Measurements from ENCODE around the gene CREBZF.
"Not testable (repeated sequence)": the region's sequence is repeated elsewhere in the genome, so short reads cannot be mapped to it uniquely, and the experiment has no call there.

The CREBZF gene

GRCh38 chr11:85670949-85671663 lies 6.2 kb upstream of the CREBZF start:
- DNase-seq = not testable (repeated sequence)

DNA sequence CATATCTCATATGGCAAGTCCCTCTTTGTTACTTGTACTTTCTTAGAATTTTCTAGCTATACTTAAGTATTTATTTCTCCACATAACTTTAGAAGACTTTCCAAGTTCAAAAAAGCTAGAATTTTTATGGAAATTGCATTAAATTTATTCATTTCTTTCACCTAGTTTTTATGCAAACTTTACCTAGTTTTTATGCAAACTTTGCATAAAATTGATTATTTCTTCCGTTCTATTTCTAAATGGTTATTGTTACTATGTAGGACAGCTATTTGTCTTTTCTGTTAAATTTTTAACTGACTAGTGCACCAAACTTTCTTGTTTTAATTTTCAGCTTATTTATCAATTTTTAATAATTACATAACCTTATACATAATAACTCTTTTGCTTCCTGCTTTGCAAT lies 3.2 kb upstream of the CREBZF start:
- DNase-seq = no peak

DNA sequence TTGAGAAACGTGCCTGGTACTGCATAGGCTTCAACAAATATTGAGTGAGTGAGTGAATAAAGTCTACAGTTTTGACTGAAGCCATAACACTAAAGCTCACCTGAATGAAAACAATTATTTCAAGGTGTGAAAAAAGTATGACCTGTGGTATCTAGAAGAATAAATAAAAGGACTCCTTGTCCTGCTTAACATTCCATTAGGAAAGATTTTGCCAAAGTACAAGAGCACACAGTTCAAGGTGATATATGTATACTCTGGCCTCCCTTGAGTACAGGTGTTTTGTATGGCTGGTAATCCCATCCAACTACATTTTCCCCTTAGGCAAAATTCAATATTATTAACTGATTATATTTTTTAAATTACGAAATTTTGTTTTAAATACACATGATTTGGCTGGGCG lies 1.8 kb upstream of the CREBZF start:
- no peak for DNase-seq

GRCh38 chr11:85665733-85666132 lies 804 bp upstream of the CREBZF start:
- DNase-seq = no peak

DNA sequence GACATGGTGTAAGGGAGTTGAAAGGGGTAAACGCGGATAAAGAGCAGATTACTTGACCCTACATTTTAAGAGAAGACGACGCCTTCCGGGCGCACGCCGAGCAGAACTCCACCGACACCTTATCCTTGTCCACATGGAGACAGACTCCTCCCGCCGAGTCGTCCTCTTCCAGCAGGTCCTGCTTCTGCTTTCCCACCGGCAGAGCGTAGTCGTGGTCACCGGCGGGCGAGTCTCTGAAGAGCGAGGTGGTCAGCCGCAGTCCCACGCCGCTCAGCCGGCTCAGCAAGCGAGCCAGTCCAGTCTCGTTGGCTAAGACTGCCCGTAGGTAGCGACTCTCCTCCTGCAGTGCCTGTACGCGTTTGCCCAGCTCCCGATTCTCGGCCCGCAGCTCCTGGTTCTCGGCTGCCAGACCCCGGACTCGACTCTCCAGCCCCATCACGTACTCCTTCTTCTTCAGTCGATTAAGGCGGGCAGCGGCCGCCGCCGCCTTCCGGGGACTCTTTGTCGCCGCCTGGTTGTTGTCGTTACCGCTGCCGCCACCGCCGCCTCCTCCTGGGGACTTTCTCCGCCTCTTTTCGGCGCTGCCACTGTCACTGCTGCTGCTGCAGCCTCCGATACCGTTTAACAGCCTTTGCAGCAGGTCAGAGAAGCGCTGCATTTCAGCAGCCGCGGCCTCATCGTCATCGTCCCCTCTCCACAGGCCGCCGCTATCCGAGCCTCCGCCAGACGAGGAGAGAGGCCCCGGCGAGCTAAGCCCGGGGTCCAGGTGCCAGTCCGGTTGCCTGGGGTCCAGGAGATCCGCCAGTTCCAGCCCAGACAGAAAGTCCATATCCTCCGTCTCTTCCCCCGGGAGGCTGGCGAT lies 945 bp downstream of the CREBZF start:
- peak; percentile 86 for DNase-seq

- no peak for DNase-seq
Observed at GRCh38 chr11:85663080-85663752, 1.7 kb downstream of the CREBZF start.

- DNase-seq = no peak
Observed at GRCh38 chr11:85661972-85662664, 2.8 kb downstream of the CREBZF start.

- no peak for DNase-seq
Observed at GRCh38 chr11:85658180-85658579, 6.7 kb downstream of the CREBZF start.

DNA sequence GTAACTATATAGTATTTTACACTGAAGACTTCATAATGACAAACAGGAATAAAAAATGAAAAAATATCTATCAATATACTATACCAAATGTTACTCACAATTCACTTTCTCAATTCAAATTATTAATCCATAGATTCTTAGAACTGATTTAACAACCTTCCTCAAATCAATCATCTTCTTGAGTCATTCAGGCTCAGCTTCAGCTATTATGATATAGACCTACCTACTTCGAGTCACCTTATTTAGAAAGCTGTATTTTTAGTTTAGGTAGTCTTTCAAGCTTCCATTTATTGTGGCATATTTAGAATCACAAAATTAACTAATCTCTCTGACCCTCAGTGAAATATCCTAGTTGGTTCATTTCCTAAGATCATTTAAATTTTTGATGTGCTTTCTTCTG lies 8.2 kb downstream of the CREBZF start:
- no peak for DNase-seq

GRCh38 chr11:85654343-85654742 lies 10.6 kb downstream of the CREBZF start:
- not testable (repeated sequence) for DNase-seq

DNA sequence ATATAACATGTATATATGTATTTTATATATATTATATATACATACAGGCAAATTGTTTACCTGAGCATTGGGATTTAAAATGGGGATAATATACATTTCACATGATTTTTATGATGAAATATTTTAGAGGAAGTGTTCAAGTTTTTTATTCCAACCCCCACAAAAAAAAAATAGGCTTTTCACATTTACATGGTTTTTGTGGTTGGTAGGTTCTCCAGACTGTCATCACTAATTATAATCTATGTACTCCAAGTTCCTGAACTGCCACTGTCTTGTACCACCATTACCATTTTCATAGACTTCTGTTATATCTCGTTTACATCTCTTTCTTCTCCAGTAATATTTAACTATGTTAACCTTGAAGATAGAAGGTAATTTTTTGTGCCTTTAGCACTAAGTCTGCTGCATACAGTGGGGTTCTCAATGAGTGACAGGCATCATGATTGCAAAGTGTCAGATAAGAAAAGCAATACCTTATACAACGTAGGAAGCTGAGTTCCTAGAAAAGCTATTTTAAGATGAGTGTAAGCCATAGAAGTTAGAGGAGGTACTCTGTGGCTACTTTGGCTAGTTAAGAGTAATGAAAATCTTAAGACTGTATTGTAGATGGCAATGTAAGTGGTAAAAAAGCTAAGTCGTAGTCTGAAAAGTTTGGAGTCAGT lies 12.0 kb downstream of the CREBZF start:
- DNase-seq = no peak

- no peak for DNase-seq
Observed at GRCh38 chr11:85651118-85651517, 13.8 kb downstream of the CREBZF start.

GRCh38 chr11:85647604-85648299 lies 17.2 kb downstream of the CREBZF start, which contains the start of gene TMEM126A:
TSS of gene TMEM126A (plus strand) at chr11:85647967. CDS start at chr11:85650256, 2,289 bp downstream.
- DNase-seq = peak; percentile 88

GRCh38 chr11:85647078-85647477 lies 17.9 kb downstream of the CREBZF start:
- no peak for DNase-seq

GRCh38 chr11:85643191-85643614 lies 21.7 kb downstream of the CREBZF start:
- DNase-seq = no peak

- no peak for DNase-seq
Observed at GRCh38 chr11:85634747-85635146, 30.2 kb downstream of the CREBZF start.

DNA sequence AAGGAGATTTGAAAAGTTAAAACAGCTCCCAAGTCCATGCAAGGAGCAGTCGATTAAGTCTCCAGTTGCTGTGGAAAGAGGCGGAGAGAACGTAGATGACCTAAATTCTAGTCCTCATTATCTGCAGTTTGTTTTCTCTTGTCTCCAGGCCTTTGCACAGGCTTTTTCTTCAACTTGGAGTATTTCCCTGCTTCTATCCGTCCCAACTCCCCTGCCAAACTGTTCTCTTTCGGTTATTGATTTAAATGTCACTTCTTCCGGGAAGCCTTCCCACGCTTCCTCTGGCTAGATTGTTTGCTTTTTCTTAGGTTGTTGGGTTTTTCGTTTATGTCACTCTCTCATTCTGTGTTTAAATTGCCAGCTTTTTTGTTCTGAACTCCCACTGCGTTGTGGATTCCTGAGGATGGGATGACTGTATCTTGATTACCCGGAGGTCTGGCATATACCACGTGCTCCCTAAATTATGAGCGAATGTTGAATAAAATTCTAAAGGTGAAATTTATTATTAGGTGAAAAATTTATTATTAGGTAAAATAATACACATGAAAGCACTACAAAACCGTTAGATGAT lies 36.1 kb downstream of the CREBZF start:
- no peak for DNase-seq

GRCh38 chr11:85627998-85628770 lies 36.7 kb downstream of the CREBZF start, which contains the start of gene TMEM126B:
TSS of gene TMEM126B (plus strand) at chr11:85628593. CDS start at chr11:85628608, 15 bp downstream.
- DNase-seq = peak; percentile 96

DNA sequence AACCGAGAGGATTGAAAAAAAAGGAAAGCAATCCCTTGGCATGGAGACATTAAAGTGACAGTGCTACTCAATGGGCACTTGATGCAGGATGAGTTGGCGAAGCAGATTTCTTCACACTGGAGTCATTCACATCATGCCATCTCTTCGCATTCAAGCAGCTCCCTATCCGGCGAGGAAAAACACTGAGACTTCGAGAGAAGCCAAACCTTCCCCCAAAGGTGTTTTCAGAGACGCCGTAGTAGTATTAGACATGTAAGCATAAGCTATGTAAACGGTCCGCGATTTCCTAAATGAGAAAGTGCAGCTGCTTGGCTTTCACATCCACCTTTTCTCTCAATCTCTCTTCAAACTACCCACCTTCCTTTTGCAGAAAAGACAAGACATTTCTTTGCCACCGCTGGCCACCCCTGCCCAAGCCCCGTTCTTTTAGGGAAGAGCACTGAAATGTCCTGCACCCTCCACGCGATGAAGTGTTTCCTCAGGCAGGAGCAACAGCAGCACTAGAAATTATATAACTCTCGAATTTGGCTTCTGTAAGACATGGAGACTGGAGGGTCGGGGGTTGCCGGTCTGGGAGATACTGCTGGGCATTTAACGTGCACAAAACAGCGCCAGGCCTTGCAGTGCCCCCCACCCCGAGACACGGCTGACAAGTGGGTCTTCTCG lies 37.5 kb downstream of the CREBZF start, which contains the start of gene DLG2:
Gene DLG2, minus strand, starts transcription at position 13 of the 666 bp plus-strand sequence.
- no peak for DNase-seq

Measured in effector CD4-positive, alpha-beta T cell (primary cell).